Testis (tissue), 3 donors: ENCODE measurements around the gene SH3RF3. TPM values are rescaled to one million over a fixed set of nuclear protein-coding genes. Genes with fewer than 3 reads are reported as not detected.

Experiments used
- DNase-seq: peaks from one replicate; pipeline ENCODE4 v3.0.0-alpha.2; 2019
- H3K27ac ChIP-seq, 2 donors: fragments of 200-600 bp; sonication (generic); one replicate each; pipeline ENCODE4 v1.5.1; 2019
- H3K27me3 ChIP-seq: fragments of 200-600 bp; sonication (generic); one replicate; pipeline ENCODE4 v1.5.1; 2019
- H3K36me3 ChIP-seq: fragments of 200-600 bp; sonication (generic); one replicate; pipeline ENCODE4 v1.5.1; 2017; ENCODE audit warnings: low read depth; ENCODE audit errors: missing control alignments
- H3K4me1 ChIP-seq: fragments of 200-600 bp; sonication (generic); one replicate; pipeline ENCODE4 v1.5.1; 2019
- H3K4me3 ChIP-seq, 2 donors: fragments of 200-600 bp; sonication (generic); one replicate each; pipeline ENCODE4 v1.5.1; 2017 to 2019
- H3K9me3 ChIP-seq: fragments of 200-600 bp; sonication (generic); one replicate; pipeline ENCODE4 v1.5.1; 2017
- CTCF ChIP-seq, 3 experiments: fragments of 450-650 bp in 2 of 3; fragments of 200-600 bp in 1 of 3; sonication (generic) in 1 of 3; IDR thresholded peaks; one replicate each; pipeline ENCODE4 v1.5.1; 2016 to 2019; ENCODE audit warnings: antibody characterized with exemption in 3 of 3, mild to moderate bottlenecking in 2 of 3, moderate library complexity in 1 of 3
- POLR2A ChIP-seq: fragments of 450-650 bp; IDR thresholded peaks from one replicate; pipeline ENCODE4 v1.6.1; 2017; ENCODE audit warnings: antibody characterized with exemption, mild to moderate bottlenecking, moderate library complexity
- WGBS, 2 donors: methylation state at CpG; one replicate each; pipeline ENCODE4 v1.1.5; 2018; 5-methylcytosine and 5-hydroxymethylcytosine counted together
- intact Hi-C: fragments of 100-400 bp; cut with DNase I; formaldehyde crosslinking; loops from one replicate; pipeline ENCODE4 v1.15.1; 2023; ENCODE audit warnings: low total_unique reads
- polyA plus RNA-seq: library from polyadenylated mRNA; stranded (reverse); fragments of 350-450 nt; fragmentation: Illumina TruSeq; extraction: RNeasy Lipid Tissue Mini Kit (QIAGEN cat#74804); gene quantifications from one replicate; pipeline ENCODE4 v1.2.3, GENCODE V29; 2014; ENCODE audit warnings: low read depth, low replicate concordance; ENCODE audit not compliant: insufficient read depth
- total RNA-seq, 2 donors: library from RNA; depleted of rRNA; stranded (reverse); fragments of >200 nt; gene quantifications; one replicate each; pipeline ENCODE4 v1.2.3, GENCODE V29; 2016

SH3RF3 gene
- total and polyA plus RNA-seq, 3 donors from 2014 or later, result 9.3 to 20.1 (median 16.5) TPM

DNA sequence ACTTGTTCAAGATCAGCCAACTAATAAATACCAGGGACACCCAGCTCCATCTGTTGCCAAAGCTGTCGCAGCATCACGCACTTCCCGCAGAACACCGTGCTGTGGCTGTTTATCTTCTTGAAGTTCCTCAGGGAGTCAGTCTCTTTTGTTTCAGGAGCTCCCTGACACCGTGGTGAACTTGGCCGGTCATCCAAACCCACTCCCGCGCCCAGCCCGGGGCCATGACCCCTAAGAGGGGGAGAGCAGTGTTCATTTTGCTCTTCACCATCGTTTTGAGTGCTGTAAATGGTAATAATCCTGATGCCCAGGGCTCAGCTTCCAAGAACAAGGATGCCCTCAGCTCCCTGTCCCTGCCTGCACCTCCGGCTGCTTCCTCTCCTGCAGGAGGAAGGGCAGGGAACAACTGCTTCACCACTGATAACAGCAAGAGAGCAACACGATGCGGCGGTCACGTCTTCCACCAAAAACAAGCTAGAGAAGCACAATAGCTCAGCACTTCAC, 353.4 kb downstream of the SH3RF3 start:
- no peaks in the 10 kb centered on the region for H3K36me3 ChIP-seq
- no peak for TF ChIP-seq CTCF (IDR thresholded peaks at IDR 0.05)
- TF ChIP-seq POLR2A, result no peak
- WGBS, 2 donors, result 22 to 45% methylated on average over 15 of the region's 15 CpGs
- H3K27ac ChIP-seq, result peak overlapping the region in 1 of 2 donors; percentile 44
- intact Hi-C loops, result no loop called here
- no peaks in the 10 kb centered on the region for H3K9me3 ChIP-seq
- no peaks in the 10 kb centered on the region for H3K27me3 ChIP-seq
- peaks cover 14% of the 10 kb centered on the region for H3K4me1 ChIP-seq
- H3K4me3 ChIP-seq, result no peak overlapping the region
- peak; percentile 48 for DNase-seq

DNA sequence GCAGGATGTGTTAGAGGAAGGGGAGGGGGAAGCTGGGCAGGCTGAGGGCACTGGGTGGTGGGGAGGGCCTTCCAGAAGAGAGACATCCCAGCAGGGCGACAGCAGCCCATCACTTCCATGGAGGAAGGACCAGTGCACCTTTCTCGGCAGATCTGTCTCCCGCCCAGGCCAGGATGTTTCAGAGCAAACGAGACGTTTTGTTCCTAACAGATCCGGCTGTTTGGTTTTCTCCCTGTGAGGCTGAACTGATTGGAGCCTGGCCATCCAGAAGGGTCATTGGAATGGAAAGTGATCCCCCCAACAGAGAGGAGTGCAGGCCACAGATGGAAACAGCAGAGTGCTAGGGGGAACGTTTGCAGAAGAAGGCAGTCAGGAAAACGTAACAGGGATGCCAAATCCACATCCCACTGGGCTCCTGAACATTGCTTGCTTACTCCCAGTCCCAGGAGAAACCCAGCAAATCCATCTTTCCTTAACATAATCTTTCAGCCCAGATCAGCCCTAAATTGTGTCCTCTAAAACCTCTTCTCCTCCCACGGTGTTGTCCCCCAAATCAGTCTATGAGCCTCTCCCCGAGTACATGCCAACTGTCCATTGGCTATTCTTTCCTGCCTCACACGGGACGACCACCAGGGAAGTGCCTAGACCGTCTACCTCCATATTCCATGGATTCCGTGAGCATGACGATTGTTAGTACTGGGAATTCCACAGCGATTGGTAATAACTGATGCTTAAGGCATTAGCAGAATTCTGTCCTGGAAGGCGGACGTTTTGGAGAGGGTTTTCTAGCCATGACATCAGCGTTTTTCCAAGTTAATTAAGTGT, 357.9 kb downstream of the SH3RF3 start:
- no peak for DNase-seq
- intact Hi-C loops, result no loop called here
- WGBS, 2 donors, result 81 to 82% methylated on average over 19 of the region's 19 CpGs

DNA sequence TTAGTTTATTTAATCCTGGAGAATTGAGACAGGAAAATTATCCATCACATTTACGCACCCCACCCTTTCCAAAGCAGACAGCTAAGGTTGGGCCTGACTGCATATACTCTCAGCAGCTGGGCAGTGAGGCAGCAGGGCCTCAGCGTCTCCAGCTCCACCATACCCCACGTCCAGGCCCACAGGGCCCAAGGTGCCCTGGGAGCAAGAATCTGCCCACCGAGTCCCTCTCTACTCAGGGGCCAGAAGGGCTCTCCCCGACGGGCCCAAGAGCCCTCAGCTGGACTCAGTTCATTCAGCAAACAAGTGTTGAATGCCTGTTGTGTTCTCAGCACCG, 358.5 kb downstream of the SH3RF3 start:
- Histone ChIP-seq H3K9me3 (no peaks in the 10 kb centered on the region), H3K4me3 (no peak overlapping the region), H3K4me1 (peaks cover 10% of the 10 kb centered on the region), H3K27me3 (no peaks in the 10 kb centered on the region), H3K27ac (no peak overlapping the region), H3K36me3 (no peaks in the 10 kb centered on the region)
- intact Hi-C loops, result no loop called here
- 93 to 97% methylated on average over 7 of the region's 7 CpGs for WGBS, 2 donors
- DNase-seq, result no peak
- TF ChIP-seq CTCF (IDR thresholded peaks at IDR 0.05), result no peak
- no peak for TF ChIP-seq POLR2A

More for the DNA sequence above, 357.9 kb downstream of the SH3RF3 start:
- Histone ChIP-seq H3K4me3 (no peak overlapping the region), H3K36me3 (no peaks in the 10 kb centered on the region), H3K27me3 (no peaks in the 10 kb centered on the region), H3K4me1 (peaks cover 14% of the 10 kb centered on the region), H3K27ac (no peak overlapping the region), H3K9me3 (no peaks in the 10 kb centered on the region)
- TF ChIP-seq POLR2A (no peak), CTCF (IDR thresholded peaks at IDR 0.05) (no peak)

DNA sequence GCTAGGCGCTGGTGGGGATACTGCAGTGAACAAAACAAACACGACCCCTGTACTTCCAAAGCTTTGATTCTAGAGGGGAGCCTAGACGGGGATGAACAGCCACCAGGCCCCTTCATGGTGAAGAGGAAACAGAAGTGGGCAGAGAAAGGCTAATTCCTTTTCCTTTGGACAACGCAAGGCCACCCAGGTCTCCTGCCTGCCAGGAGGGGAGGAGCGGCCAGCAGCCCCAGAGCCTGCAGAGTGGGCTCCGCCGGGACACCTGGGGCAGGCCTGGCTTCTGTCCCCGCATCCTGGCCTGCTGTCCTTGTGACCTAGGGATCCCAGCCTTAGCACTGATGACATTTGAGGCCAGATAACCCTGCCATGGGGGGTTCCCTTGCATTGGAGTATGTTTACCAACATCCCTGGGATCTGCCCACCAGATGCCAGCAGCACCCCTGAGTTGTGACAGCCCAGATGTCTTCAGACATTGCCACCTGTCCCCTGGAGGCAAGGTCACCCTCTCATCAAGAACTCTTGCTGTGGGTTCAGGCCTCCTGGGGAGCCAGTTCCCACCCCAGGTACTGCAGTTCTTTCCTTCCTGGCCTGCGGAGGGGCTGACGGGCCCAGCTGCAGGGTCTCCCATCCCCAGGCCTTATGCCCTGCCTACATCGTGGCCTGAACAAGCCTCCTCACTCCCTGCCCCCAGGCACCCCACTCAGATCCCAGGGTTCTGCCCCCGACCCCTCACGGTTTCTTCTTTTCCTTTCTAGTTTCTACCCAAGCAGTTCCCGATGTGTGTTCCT, 359.1 kb downstream of the SH3RF3 start:
- Histone ChIP-seq H3K4me3 (no peak overlapping the region), H3K36me3 (no peaks in the 10 kb centered on the region), H3K27ac (no peak overlapping the region), H3K4me1 (peaks cover 6% of the 10 kb centered on the region), H3K9me3 (no peaks in the 10 kb centered on the region), H3K27me3 (no peaks in the 10 kb centered on the region)
- intact Hi-C loops, result no loop called here
- TF ChIP-seq POLR2A (no peak), CTCF (IDR thresholded peaks at IDR 0.05) (no peak)
- 93 to 95% methylated on average over 14 of the region's 14 CpGs for WGBS, 2 donors
- no peak for DNase-seq
